ENCODE results near the gene NAALADL2. TPM values are rescaled to one million over a fixed set of nuclear protein-coding genes. Genes with fewer than 3 reads are reported as not detected.

Gene NAALADL2
- total and polyA plus RNA-seq, 2 of the 8 experiments (the other 6 are each of a cell fraction or from before 2014, with no cell fraction given) = 0.12 to 0.22 TPM

DNA sequence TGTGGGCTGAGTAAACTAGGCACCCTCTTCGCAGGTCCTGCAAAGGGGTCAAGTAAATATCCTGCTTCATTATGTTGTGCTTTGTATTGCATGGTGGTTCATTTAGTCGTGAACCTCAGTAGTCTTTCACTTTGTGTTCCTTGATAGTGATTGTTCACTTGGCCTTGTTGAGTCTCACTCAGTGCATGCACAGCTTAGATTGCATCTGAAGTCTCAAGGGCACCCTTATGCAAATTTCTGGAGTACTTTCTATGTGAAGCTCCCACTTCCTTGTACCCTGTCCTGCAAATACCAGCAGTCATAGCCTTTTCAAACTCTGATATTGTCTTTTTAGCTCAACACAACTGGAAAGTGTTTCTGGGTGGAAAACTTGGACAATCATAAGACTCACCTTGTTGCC lies 519.2 kb downstream of the NAALADL2 start:
- H3K4ac ChIP-seq (replicated peaks; ENCODE audit: insufficient read length, low read depth, low read length) = no peak overlapping the region
- H2BK12ac ChIP-seq (ENCODE audit: low read depth, low read length) = no peak overlapping the region
- H3K27ac ChIP-seq (ENCODE audit: low read depth, low read length) = no peak overlapping the region
- no peak overlapping the region for H3K9ac ChIP-seq (replicated peaks in 1 of 4; ENCODE audit: extremely low read depth in 1 of 4, low read depth in 3 of 4, low read length in 3 of 4)
- H3K56ac ChIP-seq (replicated peaks; ENCODE audit: insufficient read length, low read depth, low read length) = no peak overlapping the region
- H3K4me2 ChIP-seq (ENCODE audit: insufficient read depth in 1 of 2, low read depth in 2 of 2, low read length in 2 of 2) = no peak overlapping the region
- H3K79me2 ChIP-seq (ENCODE audit: control insufficient read depth in 1 of 2, insufficient read depth in 2 of 2, low read length in 2 of 2) = no peaks in the 10 kb centered on the region
- DNase-seq (ENCODE audit: low read depth in 1 of 2, low spot score in 2 of 2) = no peak
- no peak overlapping the region for H2BK120ac ChIP-seq (replicated peaks; ENCODE audit: low read depth, low read length)
- 92% methylated on average over 2 of the region's 2 CpGs; no CpG with 5 or more reads in 1 of the 2 experiments for WGBS, 2 experiments (ENCODE audit: extremely low coverage in 1 of 2, insufficient coverage in 1 of 2, insufficient read length in 1 of 2, insufficient replicate concordance in 2 of 2, low coverage in 1 of 2, low lambda C conversion rate in 2 of 2, missing lambda C conversion rate in 1 of 2)
- no peak overlapping the region for H4K5ac ChIP-seq (ENCODE audit: insufficient read length, low read depth, low read length)
- no peak overlapping the region for H3K4me3 ChIP-seq (ENCODE audit: extremely low read depth in 1 of 4, insufficient read depth in 2 of 4, low read depth in 3 of 4, low read length in 4 of 4)
- H3K23ac ChIP-seq (ENCODE audit: insufficient read length) = no peak overlapping the region
- H2BK20ac ChIP-seq (ENCODE audit: low read length) = no peak overlapping the region
- no peak overlapping the region for H4K91ac ChIP-seq (replicated peaks; ENCODE audit: insufficient read length, low read length)
- no peaks in the 10 kb centered on the region for H4K20me1 ChIP-seq (replicated peaks in 1 of 2; ENCODE audit: control insufficient read depth in 1 of 2, insufficient read depth in 2 of 2, low read length in 2 of 2)
- no peak overlapping the region for H2AK5ac ChIP-seq (ENCODE audit: low read depth, low read length)
- H3K9me3 ChIP-seq (ENCODE audit: insufficient read depth in 2 of 2, low read depth in 1 of 2, low read length in 1 of 2) = no peaks in the 10 kb centered on the region
- H2BK5ac ChIP-seq (ENCODE audit: low read depth, low read length) = no peak overlapping the region
- H4K8ac ChIP-seq (ENCODE audit: extremely low read depth, insufficient read depth, low read length) = no peak overlapping the region
- no peaks in the 10 kb centered on the region for H3K23me2 ChIP-seq (ENCODE audit: low read depth, low read length)
- H2AFZ ChIP-seq (ENCODE audit: low read length) = no peak overlapping the region
- no peak for FAIRE-seq
- no peaks in the 10 kb centered on the region for H3K79me1 ChIP-seq (ENCODE audit: low read depth, low read length)
- H3K18ac ChIP-seq (ENCODE audit: extremely low read depth, low read length) = no peak overlapping the region
- POLR2A ChIA-PET (ENCODE audit: partially characterized antibody) = no interaction called here
- H3K36me3 ChIP-seq (ENCODE audit: control insufficient read depth in 2 of 4, insufficient read depth in 4 of 4, low read length in 3 of 4) = no peaks in the 10 kb centered on the region
- no peaks in the 10 kb centered on the region for H3K4me1 ChIP-seq (replicated peaks in 1 of 4; ENCODE audit: control insufficient read depth in 3 of 4, insufficient read depth in 4 of 4, low read length in 3 of 4)
- H3K27me3 ChIP-seq (replicated peaks in 1 of 4; ENCODE audit: control insufficient read depth in 3 of 4, extremely low read depth in 1 of 4, insufficient read depth in 3 of 4, low read length in 3 of 4) = no peaks in the 10 kb centered on the region
- CTCF ChIA-PET (ENCODE audit: partially characterized antibody) = interaction anchor here (0.7 kb wide), 1 partner anchor 44 kb away, joined by 3 read pairs; no protein-coding TSS in a partner anchor
- H2BK15ac ChIP-seq (ENCODE audit: low read length) = no peak overlapping the region
- H3K14ac ChIP-seq (ENCODE audit: insufficient read length) = no peak overlapping the region
- TF ChIP-seq RNF2 (IDR thresholded peaks at IDR 0.05; ENCODE audit: borderline replicate concordance, low read depth, low read length, missing control alignments, poor library complexity, severe bottlenecking) = no peak
- TF ChIP-seq SIN3A (conservative IDR thresholded peaks at IDR 0.05 in 1 of 2, IDR thresholded peaks at IDR 0.05 in 1 of 2; ENCODE audit: low read depth in 1 of 2, low read length in 2 of 2) = no peak
- no peak for TF ChIP-seq ZNF274 (IDR thresholded peaks at IDR 0.05; ENCODE audit: borderline replicate concordance, extremely low read depth, low read length)
- TF ChIP-seq, protein P1, sequence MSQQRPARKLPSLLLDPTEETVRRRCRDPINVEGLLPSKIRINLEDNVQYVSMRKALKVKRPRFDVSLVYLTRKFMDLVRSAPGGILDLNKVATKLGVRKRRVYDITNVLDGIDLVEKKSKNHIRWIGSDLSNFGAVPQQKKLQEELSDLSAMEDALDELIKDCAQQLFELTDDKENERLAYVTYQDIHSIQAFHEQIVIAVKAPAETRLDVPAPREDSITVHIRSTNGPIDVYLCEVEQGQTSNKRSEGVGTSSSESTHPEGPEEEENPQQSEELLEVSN (IDR thresholded peaks at IDR 0.05) = no peak; the same call in 1 of the 2 replicates
- no peak for TF ChIP-seq BCL11A (IDR thresholded peaks at IDR 0.05; ENCODE audit: low read depth in 2 of 2, low read length in 2 of 2)
- TF ChIP-seq, protein P2, sequence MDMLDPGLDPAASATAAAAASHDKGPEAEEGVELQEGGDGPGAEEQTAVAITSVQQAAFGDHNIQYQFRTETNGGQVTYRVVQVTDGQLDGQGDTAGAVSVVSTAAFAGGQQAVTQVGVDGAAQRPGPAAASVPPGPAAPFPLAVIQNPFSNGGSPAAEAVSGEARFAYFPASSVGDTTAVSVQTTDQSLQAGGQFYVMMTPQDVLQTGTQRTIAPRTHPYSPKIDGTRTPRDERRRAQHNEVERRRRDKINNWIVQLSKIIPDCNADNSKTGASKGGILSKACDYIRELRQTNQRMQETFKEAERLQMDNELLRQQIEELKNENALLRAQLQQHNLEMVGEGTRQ (IDR thresholded peaks at IDR 0.05; ENCODE audit: low read length) = no peak
- TF ChIP-seq CTCF (IDR thresholded peaks at IDR 0.05; ENCODE audit: control extremely low read depth in 1 of 3, insufficient read depth in 1 of 3, low read depth in 1 of 3, low read length in 3 of 3) = no peak
- TF ChIP-seq NRF1 (IDR thresholded peaks at IDR 0.05; ENCODE audit: low read depth, low read length) = no peak
